GM23338 (cell line): ENCODE data around the gene CABP2. TPM values are rescaled to one million over a fixed set of nuclear protein-coding genes. Genes with fewer than 3 reads are reported as not detected.

Source experiments
- ATAC-seq: fragments of 200-7000 bp; cut with Tn5 transposase; 3 replicates; pipeline ENCODE4 v1.9.1; 2020
- DNase-seq: peaks from one replicate; pipeline ENCODE4 v3.0.0-alpha.2; 2015; ENCODE audit warnings: low spot score
- H2AFZ ChIP-seq: fragments of 200-600 bp; sonication (generic); 2 replicates; pipeline ENCODE4 v1.8.0; 2016; ENCODE audit warnings: antibody characterized with exemption, mild to moderate bottlenecking, moderate library complexity
- H3F3A ChIP-seq: fragments of 200-600 bp; sonication (generic); replicated peaks from 2 replicates; pipeline ENCODE4 v1.8.0; 2017; ENCODE audit warnings: antibody characterized with exemption, mixed run types, low read depth
- H3K27ac ChIP-seq: fragments of 200-600 bp; sonication (generic); 2 replicates; pipeline ENCODE4 v1.6.1; 2016; ENCODE audit warnings: low read depth
- H3K27me3 ChIP-seq: fragments of 200-600 bp; sonication (generic); 2 replicates; pipeline ENCODE4 v1.8.0; 2016; ENCODE audit warnings: mild to moderate bottlenecking, mixed run types, moderate library complexity; ENCODE audit not compliant: insufficient read depth
- H3K36me3 ChIP-seq: fragments of 200-600 bp; sonication (generic); 2 replicates; pipeline ENCODE4 v1.8.0; 2016; ENCODE audit warnings: mild to moderate bottlenecking; ENCODE audit not compliant: insufficient read depth
- H3K4me1 ChIP-seq: fragments of 200-600 bp; sonication (generic); 2 replicates; pipeline ENCODE4 v1.8.0; 2016; ENCODE audit warnings: mild to moderate bottlenecking, moderate library complexity; ENCODE audit not compliant: insufficient read depth
- H3K4me2 ChIP-seq: fragments of 200-600 bp; sonication (generic); 2 replicates; pipeline ENCODE4 v1.7.1; 2017; ENCODE audit warnings: mixed run types
- H3K4me3 ChIP-seq: fragments of 200-600 bp; sonication (generic); 2 replicates; pipeline ENCODE4 v1.6.1; 2016; ENCODE audit warnings: mixed run types
- H3K79me2 ChIP-seq: fragments of 200-600 bp; sonication (generic); replicated peaks from 2 replicates; pipeline ENCODE4 v1.8.0; 2017; ENCODE audit warnings: mild to moderate bottlenecking; ENCODE audit not compliant: insufficient read depth
- H3K9me2 ChIP-seq: fragments of 200-600 bp; sonication (generic); 2 replicates; pipeline ENCODE4 v1.8.0; 2017; ENCODE audit not compliant: insufficient read depth
- H4K20me1 ChIP-seq: fragments of 200-600 bp; sonication (generic); replicated peaks from 2 replicates; pipeline ENCODE4 v1.8.0; 2017; ENCODE audit warnings: mild to moderate bottlenecking; ENCODE audit not compliant: insufficient read depth
- H3K27ac Mint-ChIP-seq: 2 replicates; pipeline ENCODE4 v1.8.0; 2020; ENCODE audit warnings: inconsistent platforms, mild to moderate bottlenecking, moderate library complexity, mixed read lengths
- H3K27me3 Mint-ChIP-seq: 3 replicates; pipeline ENCODE4 v1.8.0; 2022; ENCODE audit warnings: low read depth, mild to moderate bottlenecking, moderate library complexity, mixed read lengths, inconsistent platforms; ENCODE audit not compliant: insufficient read depth, poor library complexity
- H3K36me3 Mint-ChIP-seq: 3 replicates; pipeline ENCODE4 v1.8.0; 2021; ENCODE audit warnings: low read depth, mild to moderate bottlenecking, inconsistent platforms, moderate library complexity, mixed read lengths
- H3K4me1 Mint-ChIP-seq: 3 replicates; pipeline ENCODE4 v1.8.0; 2020; ENCODE audit warnings: mild to moderate bottlenecking, inconsistent platforms, mixed read lengths
- H3K4me3 Mint-ChIP-seq: 3 replicates; pipeline ENCODE4 v1.8.0; 2021; ENCODE audit warnings: moderate library complexity, mild to moderate bottlenecking, inconsistent platforms, mixed read lengths
- H3K9me3 Mint-ChIP-seq: 3 replicates; pipeline ENCODE4 v1.8.0; 2020; ENCODE audit warnings: moderate library complexity, mild to moderate bottlenecking, inconsistent platforms, mixed read lengths
- CREB1 ChIP-seq: fragments of 250-450 bp; sonication (Bioruptor Pico); IDR thresholded peaks from 2 replicates; pipeline ENCODE4 v1.5.0; 2020; ENCODE audit warnings: low read depth, mild to moderate bottlenecking, moderate library complexity
- CTCF ChIP-seq, 2 experiments: fragments of 200-600 bp in 1 of 2; sonication (generic) in 1 of 2; conservative IDR thresholded peaks; 2 replicates each; pipeline versions ENCODE4 v1.5.1 to v1.6.1; 2016 to 2017; ENCODE audit warnings: antibody characterized with exemption in 2 of 2, low read depth in 2 of 2, mild to moderate bottlenecking in 2 of 2, moderate library complexity in 1 of 2
- ETS1 ChIP-seq: IDR thresholded peaks from 2 replicates; pipeline ENCODE4 v1.6.1; 2016; ENCODE audit warnings: antibody characterized with exemption
- EZH2 ChIP-seq: fragments of 200-600 bp; sonication (generic); IDR thresholded peaks from one replicate; pipeline ENCODE4 v1.8.0; 2017; ENCODE audit warnings: antibody characterized with exemption, mild to moderate bottlenecking, low read depth; ENCODE audit not compliant: unreplicated experiment
- EZH2phosphoT487 ChIP-seq: fragments of 200-600 bp; sonication (generic); IDR thresholded peaks from one replicate; pipeline ENCODE4 v1.8.1; 2018; ENCODE audit warnings: antibody characterized with exemption; ENCODE audit not compliant: unreplicated experiment
- JUNB ChIP-seq: IDR thresholded peaks from one replicate; pipeline ENCODE4 v1.6.1; 2016; ENCODE audit warnings: antibody characterized with exemption; ENCODE audit not compliant: unreplicated experiment
- NANOG ChIP-seq: IDR thresholded peaks from 2 replicates; pipeline ENCODE4 v1.6.1; 2016; ENCODE audit warnings: antibody characterized with exemption, borderline replicate concordance
- POLR2AphosphoS5 ChIP-seq: IDR thresholded peaks from 2 replicates; pipeline ENCODE4 v1.6.1; 2016; ENCODE audit warnings: antibody characterized with exemption, low read depth
- REST ChIP-seq: IDR thresholded peaks from one replicate; pipeline ENCODE4 v1.6.1; 2018; ENCODE audit warnings: antibody characterized with exemption; ENCODE audit not compliant: unreplicated experiment
- STAT1 ChIP-seq: IDR thresholded peaks from one replicate; pipeline ENCODE4 v1.6.1; 2016; ENCODE audit warnings: antibody characterized with exemption; ENCODE audit not compliant: unreplicated experiment
- ZNF114 ChIP-seq: fragments of 250-450 bp; sonication (Bioruptor Pico); IDR thresholded peaks from 2 replicates; pipeline ENCODE4 v1.5.0; 2020; ENCODE audit warnings: mild to moderate bottlenecking, moderate library complexity
- ZNF331 ChIP-seq: fragments of 250-450 bp; sonication (Bioruptor Pico); IDR thresholded peaks from 2 replicates; pipeline ENCODE4 v1.5.0; 2020; ENCODE audit warnings: low read depth, mild to moderate bottlenecking, moderate library complexity
- ZNF462 ChIP-seq: fragments of 250-450 bp; sonication (Bioruptor Pico); IDR thresholded peaks from 2 replicates; pipeline ENCODE4 v1.5.0; 2020; ENCODE audit warnings: mild to moderate bottlenecking, moderate library complexity
- polyA plus RNA-seq: library from polyadenylated mRNA; unstranded; fragments of >200 nt; fragmentation: Nextera tagmentation; extraction: Ambion mirVana; gene quantifications from 2 replicates; pipeline ENCODE4 v1.2.1, GENCODE V29; 2016
- total RNA-seq: library from RNA; depleted of rRNA; stranded (reverse); fragments of >200 nt; shearing (Covaris generic); gene quantifications from 2 replicates; pipeline ENCODE4 v1.2.3, GENCODE V29; 2014

The CABP2 gene
- total and polyA plus RNA-seq, 2 experiments from 2014 or later: not detected

- Histone ChIP-seq H3K36me3 (peaks cover 11% of the 10 kb centered on the region), H4K20me1 (no peaks in the 10 kb centered on the region), H3K9me2 (peaks cover 5% of the 10 kb centered on the region; the same call in 1 of the 2 replicates), H3K4me3 (no peak overlapping the region), H3K4me2 (no peak overlapping the region), H2AFZ (no peak overlapping the region), H3K27me3 (no peaks in the 10 kb centered on the region), H3K27ac (no peak overlapping the region), H3F3A (no peaks in the 10 kb centered on the region), H3K4me1 (no peaks in the 10 kb centered on the region), H3K79me2 (no peaks in the 10 kb centered on the region)
- H3K9me3 Mint-ChIP-seq: peaks cover 45% of the 10 kb centered on the region
- no peak overlapping the region for H3K27ac Mint-ChIP-seq
- H3K27me3 Mint-ChIP-seq: peaks cover 8% of the 10 kb centered on the region
- no peak overlapping the region for H3K4me3 Mint-ChIP-seq
- peaks cover 5% of the 10 kb centered on the region; the same call in 2 of the 3 replicates for H3K36me3 Mint-ChIP-seq
- TF ChIP-seq ZNF114 (CRISPR knock-in tag): no peak
- TF ChIP-seq EZH2phosphoT487: no peak
- TF ChIP-seq ZNF331 (CRISPR knock-in tag): no peak
- no peak for TF ChIP-seq NANOG
- no peak for TF ChIP-seq CTCF (conservative IDR thresholded peaks at IDR 0.05; ENCODE audit: low read depth in 2 of 2)
- TF ChIP-seq POLR2AphosphoS5: no peak
- no peak for TF ChIP-seq STAT1
- TF ChIP-seq ZNF462 (CRISPR knock-in tag): no peak
- TF ChIP-seq CREB1 (CRISPR knock-in tag): no peak
- no peak for TF ChIP-seq ETS1
- no peak for TF ChIP-seq REST
- no peak for TF ChIP-seq JUNB
- no peak for TF ChIP-seq EZH2
- no peaks in the 10 kb centered on the region; the same call in 2 of the 3 replicates for H3K4me1 Mint-ChIP-seq
- ATAC-seq (no peak), DNase-seq (no peak)
These were observed 9.6 kb upstream of the CABP2 start for GRCh38 chr11:67532889-67533288.
